ENCODE data around the gene SNX32.

DNA sequence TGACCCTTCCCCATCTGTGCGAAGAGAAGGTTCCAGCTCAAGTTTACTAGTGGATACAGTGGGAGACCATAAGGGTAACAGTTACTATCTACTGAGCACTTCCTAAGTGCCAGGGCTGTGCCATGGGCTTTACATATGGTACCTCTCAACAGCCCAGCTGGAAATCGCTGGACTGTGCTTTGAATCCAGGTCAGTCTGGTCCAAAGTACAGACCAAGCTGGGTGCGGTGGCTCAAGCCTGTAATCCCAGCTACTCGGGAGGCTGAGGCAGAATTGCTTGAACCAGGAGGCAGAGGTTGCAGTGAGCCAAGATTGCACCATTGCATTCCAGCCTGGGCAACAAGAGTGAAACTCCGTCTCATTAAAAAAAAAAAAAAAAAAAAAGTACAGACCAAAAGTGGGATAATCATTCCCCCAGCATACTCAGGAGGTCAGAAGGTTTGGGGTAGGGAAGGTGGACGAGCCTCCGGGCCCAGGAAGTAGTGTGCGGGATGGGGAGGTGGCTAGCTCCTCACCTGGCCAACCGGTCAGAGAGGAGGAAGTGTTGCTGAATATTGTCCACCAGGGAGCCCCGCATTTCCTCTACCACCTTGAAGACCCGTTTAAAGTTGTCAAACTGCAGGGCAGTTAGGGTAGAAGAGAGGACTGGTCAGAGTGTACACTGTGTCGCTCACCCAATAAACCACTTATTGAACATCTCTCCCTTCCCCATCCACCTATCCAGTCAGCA is 52.2 kb downstream of the SNX32 start:
- TF ChIP-seq POLR2A (IDR thresholded peaks at IDR 0.05), result no peak
- TF ChIP-seq, protein P1, sequence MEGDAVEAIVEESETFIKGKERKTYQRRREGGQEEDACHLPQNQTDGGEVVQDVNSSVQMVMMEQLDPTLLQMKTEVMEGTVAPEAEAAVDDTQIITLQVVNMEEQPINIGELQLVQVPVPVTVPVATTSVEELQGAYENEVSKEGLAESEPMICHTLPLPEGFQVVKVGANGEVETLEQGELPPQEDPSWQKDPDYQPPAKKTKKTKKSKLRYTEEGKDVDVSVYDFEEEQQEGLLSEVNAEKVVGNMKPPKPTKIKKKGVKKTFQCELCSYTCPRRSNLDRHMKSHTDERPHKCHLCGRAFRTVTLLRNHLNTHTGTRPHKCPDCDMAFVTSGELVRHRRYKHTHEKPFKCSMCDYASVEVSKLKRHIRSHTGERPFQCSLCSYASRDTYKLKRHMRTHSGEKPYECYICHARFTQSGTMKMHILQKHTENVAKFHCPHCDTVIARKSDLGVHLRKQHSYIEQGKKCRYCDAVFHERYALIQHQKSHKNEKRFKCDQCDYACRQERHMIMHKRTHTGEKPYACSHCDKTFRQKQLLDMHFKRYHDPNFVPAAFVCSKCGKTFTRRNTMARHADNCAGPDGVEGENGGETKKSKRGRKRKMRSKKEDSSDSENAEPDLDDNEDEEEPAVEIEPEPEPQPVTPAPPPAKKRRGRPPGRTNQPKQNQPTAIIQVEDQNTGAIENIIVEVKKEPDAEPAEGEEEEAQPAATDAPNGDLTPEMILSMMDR (IDR thresholded peaks at IDR 0.05), result no peak
